Neuronal stem cell (in vitro differentiated cells): ENCODE measurements around the gene LPP.

Experiments
- DNase-seq: peaks from one replicate; pipeline ENCODE4 v3.0.0-alpha.2; 2013; ENCODE audit warnings: low spot score
- H2AFZ ChIP-seq: one replicate; pipeline ENCODE4 v1.6.1; 2013; ENCODE audit warnings: mild to moderate bottlenecking, low read length, inconsistent platforms
- H2AK5ac ChIP-seq: 2 replicates; pipeline ENCODE4 v1.6.1; 2013; ENCODE audit warnings: low read depth, mild to moderate bottlenecking, inconsistent platforms, low read length, moderate library complexity, mixed read lengths
- H2BK120ac ChIP-seq: 2 replicates; pipeline ENCODE4 v1.6.1; 2013; ENCODE audit warnings: low read depth, mild to moderate bottlenecking, inconsistent platforms, low read length, moderate library complexity, mixed read lengths
- H2BK12ac ChIP-seq: one replicate; pipeline ENCODE4 v1.6.1; 2013; ENCODE audit warnings: low read length, inconsistent platforms
- H2BK15ac ChIP-seq: 2 replicates; pipeline ENCODE4 v1.6.1; 2013; ENCODE audit warnings: mild to moderate bottlenecking, low read length, inconsistent platforms, mixed read lengths
- H2BK5ac ChIP-seq: one replicate; pipeline ENCODE4 v1.6.1; 2013; ENCODE audit warnings: inconsistent platforms, mild to moderate bottlenecking, low read length, moderate library complexity
- H3K14ac ChIP-seq: one replicate; pipeline ENCODE4 v1.6.1; 2013; ENCODE audit warnings: low read length, inconsistent platforms
- H3K18ac ChIP-seq: 2 replicates; pipeline ENCODE4 v1.6.1; 2013; ENCODE audit warnings: low read length, inconsistent platforms
- H3K23ac ChIP-seq: 2 replicates; pipeline ENCODE4 v1.6.1; 2013; ENCODE audit warnings: low read depth, mild to moderate bottlenecking, mixed read lengths, low read length, inconsistent platforms; ENCODE audit not compliant: poor library complexity
- H3K27ac ChIP-seq: replicated peaks from 3 replicates; pipeline ENCODE4 v1.5.1; 2013; ENCODE audit warnings: low read length, inconsistent platforms
- H3K27me3 ChIP-seq, 3 experiments: 2 replicates each; pipeline ENCODE4 v1.6.1; 2013; ENCODE audit warnings: low read length in 3 of 3, mild to moderate bottlenecking in 2 of 3, inconsistent platforms in 1 of 3, low read depth in 1 of 3, mixed read lengths in 1 of 3, moderate library complexity in 1 of 3; ENCODE audit not compliant: control insufficient read depth in 3 of 3, insufficient read depth in 3 of 3
- H3K36me3 ChIP-seq, 2 donors: replicated peaks in 1 of 2; 2 replicates each; pipeline ENCODE4 v1.6.1; 2013; ENCODE audit warnings: low read length in 2 of 2; ENCODE audit not compliant: control insufficient read depth in 2 of 2, insufficient read depth in 2 of 2
- H3K4ac ChIP-seq: 2 replicates; pipeline ENCODE4 v1.6.1; 2013; ENCODE audit warnings: inconsistent platforms, mild to moderate bottlenecking, low read length, moderate library complexity
- H3K4me1 ChIP-seq, 2 donors: 1 replicate in 1 of 2; 2 replicates in 1 of 2; pipeline ENCODE4 v1.6.1; 2013; ENCODE audit warnings: low read length in 2 of 2, low read depth in 1 of 2; ENCODE audit not compliant: control insufficient read depth in 2 of 2, insufficient read depth in 1 of 2
- H3K4me2 ChIP-seq: one replicate; pipeline ENCODE4 v1.6.1; 2013; ENCODE audit warnings: mild to moderate bottlenecking, low read length, inconsistent platforms; ENCODE audit not compliant: insufficient read depth, poor library complexity, severe bottlenecking
- H3K4me3 ChIP-seq, 2 donors: 2 replicates each; pipeline ENCODE4 v1.5.1; 2013; ENCODE audit warnings: low read length in 2 of 2, mild to moderate bottlenecking in 2 of 2, inconsistent platforms in 1 of 2, moderate library complexity in 1 of 2
- H3K79me1 ChIP-seq: one replicate; pipeline ENCODE4 v1.6.1; 2013; ENCODE audit warnings: low read depth, mild to moderate bottlenecking, inconsistent platforms, low read length, moderate library complexity
- H3K9ac ChIP-seq: one replicate; pipeline ENCODE4 v1.6.1; 2013; ENCODE audit warnings: mild to moderate bottlenecking, low read depth, low read length, inconsistent platforms; ENCODE audit not compliant: poor library complexity
- H3K9me3 ChIP-seq, 2 donors: replicated peaks in 1 of 2; 2 replicates each; pipeline versions ENCODE3 to v1.6.1; 2013; ENCODE audit warnings: low read length in 2 of 2, mild to moderate bottlenecking in 2 of 2, inconsistent platforms in 1 of 2, low read depth in 1 of 2, mixed read lengths in 1 of 2, moderate library complexity in 1 of 2; ENCODE audit not compliant: control insufficient read depth in 2 of 2, insufficient read depth in 1 of 2
- H4K8ac ChIP-seq: one replicate; pipeline ENCODE4 v1.6.1; 2013; ENCODE audit warnings: low read depth, mild to moderate bottlenecking, inconsistent platforms, low read length, moderate library complexity
- H4K91ac ChIP-seq: one replicate; pipeline ENCODE4 v1.6.1; 2013; ENCODE audit warnings: low read length, low read depth, mild to moderate bottlenecking, inconsistent platforms; ENCODE audit not compliant: poor library complexity
- WGBS, 2 donors: extraction: QIAGEN DNeasy Blood & Tissue Kit; methylation state at CpG; one replicate each; pipeline ENCODE4 v1.1.7; 2013; ENCODE audit warnings: missing lambda C conversion rate in 2 of 2, mixed read lengths in 1 of 2; ENCODE audit not compliant: insufficient read length in 2 of 2, insufficient replicate concordance in 1 of 2; ENCODE audit errors: extremely low coverage in 2 of 2; 5-methylcytosine and 5-hydroxymethylcytosine counted together

The LPP gene

DNA sequence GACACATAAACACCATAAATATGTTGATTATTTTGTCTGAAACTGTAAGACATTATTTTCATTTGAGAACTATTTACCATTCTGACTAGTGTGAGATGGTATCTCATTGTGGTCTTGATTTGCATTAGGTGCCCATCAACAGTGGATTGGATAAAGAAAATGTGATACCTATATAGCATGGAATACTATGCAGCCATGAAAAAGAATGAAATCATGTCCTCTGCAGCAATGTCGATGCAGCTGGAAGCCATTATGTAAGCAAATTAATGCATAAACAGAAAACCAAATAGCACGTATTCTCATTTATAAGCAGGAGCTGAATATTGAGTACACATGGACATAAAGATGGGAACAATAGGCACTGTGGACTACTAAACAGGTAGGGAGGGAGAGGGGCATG lies 759.1 kb downstream of the LPP start:
- no peak for DNase-seq

DNA sequence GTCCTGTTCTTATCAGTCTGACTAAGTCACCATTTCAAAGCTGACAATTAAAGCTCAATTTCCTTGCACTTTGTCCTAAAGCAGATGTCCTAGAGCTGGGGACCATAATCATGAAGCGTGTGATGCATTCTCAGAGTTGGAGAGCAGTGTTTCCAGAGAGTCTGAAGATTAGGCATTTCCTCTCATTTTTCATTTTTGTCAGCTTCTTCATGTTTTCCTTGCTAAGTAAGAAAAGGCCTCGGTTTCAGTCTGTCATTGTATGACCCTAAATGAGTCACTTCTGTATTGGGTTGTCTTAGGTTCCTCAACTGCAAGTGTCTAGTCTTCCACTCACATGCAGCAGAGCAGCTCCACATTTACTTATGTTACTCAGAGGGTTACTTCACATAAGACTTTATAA lies 760.6 kb downstream of the LPP start:
- Histone ChIP-seq H3K36me3 (no peaks in the 10 kb centered on the region), H2AFZ (no peak overlapping the region), H4K91ac (no peak overlapping the region), H3K9me3 (no peaks in the 10 kb centered on the region), H3K23ac (no peak overlapping the region), H3K9ac (no peak overlapping the region), H2BK12ac (no peak overlapping the region), H3K27ac (no peak overlapping the region), H2BK120ac (no peak overlapping the region), H3K27me3 (no peaks in the 10 kb centered on the region), H3K18ac (no peak overlapping the region), H2BK15ac (no peak overlapping the region), H3K79me1 (no peaks in the 10 kb centered on the region), H2AK5ac (no peak overlapping the region), H3K4me1 (no peaks in the 10 kb centered on the region), H3K14ac (no peak overlapping the region), H3K4me3 (no peak overlapping the region), H3K4ac (no peak overlapping the region), H3K4me2 (no peak overlapping the region), H2BK5ac (no peak overlapping the region), H4K8ac (no peak overlapping the region)
- DNase-seq = no peak
- no CpG with 5 or more reads among the region's 2 CpGs for WGBS, 2 donors

More for the DNA sequence above, 759.1 kb downstream of the LPP start:
- no peak overlapping the region for H3K23ac ChIP-seq
- no peak overlapping the region for H2BK120ac ChIP-seq
- H3K79me1 ChIP-seq = no peaks in the 10 kb centered on the region
- H4K8ac ChIP-seq = no peak overlapping the region
- H2AFZ ChIP-seq = no peak overlapping the region
- no peak overlapping the region for H3K4ac ChIP-seq
- H2BK12ac ChIP-seq = no peak overlapping the region
- H2BK15ac ChIP-seq = no peak overlapping the region
- no peaks in the 10 kb centered on the region for H3K9me3 ChIP-seq
- H3K27me3 ChIP-seq = no peaks in the 10 kb centered on the region
- H2BK5ac ChIP-seq = no peak overlapping the region
- H3K27ac ChIP-seq = no peak overlapping the region
- H3K4me3 ChIP-seq = no peak overlapping the region
- no peak overlapping the region for H3K18ac ChIP-seq
- no peak overlapping the region for H3K9ac ChIP-seq
- H3K4me1 ChIP-seq = no peaks in the 10 kb centered on the region
- WGBS, 2 donors = no CpG with 5 or more reads among the region's 2 CpGs
- H3K36me3 ChIP-seq = no peaks in the 10 kb centered on the region
- H3K14ac ChIP-seq = no peak overlapping the region
- no peak overlapping the region for H3K4me2 ChIP-seq
- no peak overlapping the region for H4K91ac ChIP-seq
- no peak overlapping the region for H2AK5ac ChIP-seq

DNA sequence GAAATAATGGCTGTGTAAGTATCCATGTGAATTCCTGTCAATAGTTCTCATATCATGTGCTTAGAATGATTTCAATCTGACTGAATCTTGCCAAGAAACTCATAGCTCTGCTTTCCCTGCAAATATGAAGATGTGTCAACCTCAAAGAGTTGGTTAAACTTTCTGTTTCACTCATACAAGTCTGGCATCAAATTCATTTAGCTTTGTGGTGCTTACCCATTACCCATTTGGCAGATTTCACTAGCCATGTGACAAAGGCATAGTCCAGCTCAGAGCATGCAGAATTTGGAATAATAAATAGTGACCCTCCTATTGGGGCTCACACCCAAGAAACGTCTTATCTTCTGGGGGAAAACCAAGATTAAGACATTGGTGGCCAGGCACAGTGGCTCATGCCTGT lies 761.2 kb downstream of the LPP start:
- Histone ChIP-seq H2AK5ac (no peak overlapping the region), H3K27ac (no peak overlapping the region), H3K27me3 (no peaks in the 10 kb centered on the region), H3K14ac (no peak overlapping the region), H3K4me1 (no peaks in the 10 kb centered on the region), H3K9ac (no peak overlapping the region), H3K79me1 (no peaks in the 10 kb centered on the region), H3K9me3 (peaks cover 0 to under 1% of the 10 kb centered on the region in 2 donors), H2BK15ac (no peak overlapping the region), H4K91ac (no peak overlapping the region), H2AFZ (no peak overlapping the region), H3K4ac (no peak overlapping the region), H4K8ac (no peak overlapping the region), H3K18ac (no peak overlapping the region), H3K4me3 (no peak overlapping the region), H2BK12ac (no peak overlapping the region), H3K23ac (no peak overlapping the region), H2BK120ac (no peak overlapping the region), H3K36me3 (no peaks in the 10 kb centered on the region), H3K4me2 (no peak overlapping the region), H2BK5ac (no peak overlapping the region)
- no CpG with 5 or more reads among the region's 1 CpG for WGBS, 2 donors
- no peak for DNase-seq

DNA sequence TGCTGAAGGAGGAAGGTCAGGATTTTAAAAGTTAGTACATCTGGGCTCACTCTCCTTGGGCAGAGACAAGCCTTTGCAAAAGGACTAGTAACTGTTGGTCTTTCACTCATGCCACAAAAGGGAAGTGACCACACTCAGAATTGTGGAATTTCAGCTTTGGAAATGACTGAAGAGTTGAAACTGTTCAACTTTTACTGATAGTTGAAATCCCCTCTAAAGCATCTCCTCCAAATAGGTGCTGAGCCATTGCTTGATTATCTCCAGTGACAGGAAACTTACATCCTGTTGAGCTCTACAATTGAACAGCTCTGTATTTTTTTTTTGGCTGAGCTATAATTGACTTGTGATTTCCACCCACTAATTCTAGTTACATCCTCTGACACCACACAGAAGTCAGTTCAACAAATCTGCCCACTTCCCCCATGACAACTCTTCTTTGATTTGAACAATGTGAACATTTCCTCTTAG lies 763.0 kb downstream of the LPP start:
- no peak overlapping the region for H4K91ac ChIP-seq
- peaks cover 1 to 2% of the 10 kb centered on the region in 2 donors for H3K9me3 ChIP-seq
- H3K4ac ChIP-seq = no peak overlapping the region
- H3K4me3 ChIP-seq = no peak overlapping the region
- no peaks in the 10 kb centered on the region for H3K79me1 ChIP-seq
- no peak overlapping the region for H4K8ac ChIP-seq
- no peak overlapping the region for H2BK15ac ChIP-seq
- no peak overlapping the region for H2BK5ac ChIP-seq
- H3K36me3 ChIP-seq = no peaks in the 10 kb centered on the region
- H2BK12ac ChIP-seq = no peak overlapping the region
- no peak overlapping the region for H3K9ac ChIP-seq
- no peak overlapping the region for H2AK5ac ChIP-seq
- H3K4me2 ChIP-seq = no peak overlapping the region
- H2AFZ ChIP-seq = no peak overlapping the region
- no peaks in the 10 kb centered on the region for H3K27me3 ChIP-seq
- H3K18ac ChIP-seq = no peak overlapping the region
- H3K23ac ChIP-seq = no peak overlapping the region
- no peak overlapping the region for H3K14ac ChIP-seq
- no peaks in the 10 kb centered on the region for H3K4me1 ChIP-seq
- H2BK120ac ChIP-seq = no peak overlapping the region
- no peak overlapping the region for H3K27ac ChIP-seq
- no peak for DNase-seq
